GM10266 (cell line): ENCODE measurements around the gene CDH23.

Experiments
- DNase-seq: peaks from one replicate; pipeline ENCODE4 v3.0.0; 2012; ENCODE audit errors: extremely low spot score
- TF ChIP-seq, protein P1 (sequence below): IDR thresholded peaks from 2 replicates; pipeline ENCODE4 v1.5.1; 2012; ENCODE audit warnings: mild to moderate bottlenecking, low read depth; ENCODE audit not compliant: control insufficient read depth, insufficient read depth; ENCODE audit errors: missing control alignments

Gene CDH23

DNA sequence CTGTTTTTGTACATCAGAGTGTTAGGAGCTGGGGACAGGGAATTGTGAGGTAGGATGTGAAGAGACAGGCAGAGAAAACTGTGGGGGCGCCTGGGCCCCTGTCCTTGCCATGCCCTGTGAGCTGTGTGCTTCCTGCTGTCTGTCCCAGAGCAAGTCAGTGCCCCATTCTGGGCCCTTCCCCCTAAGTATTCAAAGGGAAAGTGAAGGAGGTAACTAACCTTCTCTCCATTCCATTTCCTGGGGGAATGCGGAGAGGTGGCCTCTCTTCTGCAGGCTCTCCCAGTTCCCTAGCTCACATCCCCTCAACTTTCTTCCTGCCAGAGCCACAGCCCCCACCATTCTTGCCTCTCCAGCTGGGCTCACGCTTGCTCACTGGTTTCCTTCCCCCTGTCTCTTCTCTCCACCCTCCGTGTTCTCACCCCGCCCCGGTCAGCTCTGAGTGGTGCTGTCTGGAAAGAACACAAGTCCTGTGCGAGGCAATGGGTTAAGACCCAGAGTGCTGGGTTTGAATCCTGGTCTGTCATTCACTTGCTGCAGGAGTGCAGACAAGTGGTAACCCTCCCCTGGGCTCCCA, 386.3 kb downstream of the CDH23 start:
- TF ChIP-seq, protein P1, sequence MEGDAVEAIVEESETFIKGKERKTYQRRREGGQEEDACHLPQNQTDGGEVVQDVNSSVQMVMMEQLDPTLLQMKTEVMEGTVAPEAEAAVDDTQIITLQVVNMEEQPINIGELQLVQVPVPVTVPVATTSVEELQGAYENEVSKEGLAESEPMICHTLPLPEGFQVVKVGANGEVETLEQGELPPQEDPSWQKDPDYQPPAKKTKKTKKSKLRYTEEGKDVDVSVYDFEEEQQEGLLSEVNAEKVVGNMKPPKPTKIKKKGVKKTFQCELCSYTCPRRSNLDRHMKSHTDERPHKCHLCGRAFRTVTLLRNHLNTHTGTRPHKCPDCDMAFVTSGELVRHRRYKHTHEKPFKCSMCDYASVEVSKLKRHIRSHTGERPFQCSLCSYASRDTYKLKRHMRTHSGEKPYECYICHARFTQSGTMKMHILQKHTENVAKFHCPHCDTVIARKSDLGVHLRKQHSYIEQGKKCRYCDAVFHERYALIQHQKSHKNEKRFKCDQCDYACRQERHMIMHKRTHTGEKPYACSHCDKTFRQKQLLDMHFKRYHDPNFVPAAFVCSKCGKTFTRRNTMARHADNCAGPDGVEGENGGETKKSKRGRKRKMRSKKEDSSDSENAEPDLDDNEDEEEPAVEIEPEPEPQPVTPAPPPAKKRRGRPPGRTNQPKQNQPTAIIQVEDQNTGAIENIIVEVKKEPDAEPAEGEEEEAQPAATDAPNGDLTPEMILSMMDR, result no peak
- DNase-seq, result no peak

DNA sequence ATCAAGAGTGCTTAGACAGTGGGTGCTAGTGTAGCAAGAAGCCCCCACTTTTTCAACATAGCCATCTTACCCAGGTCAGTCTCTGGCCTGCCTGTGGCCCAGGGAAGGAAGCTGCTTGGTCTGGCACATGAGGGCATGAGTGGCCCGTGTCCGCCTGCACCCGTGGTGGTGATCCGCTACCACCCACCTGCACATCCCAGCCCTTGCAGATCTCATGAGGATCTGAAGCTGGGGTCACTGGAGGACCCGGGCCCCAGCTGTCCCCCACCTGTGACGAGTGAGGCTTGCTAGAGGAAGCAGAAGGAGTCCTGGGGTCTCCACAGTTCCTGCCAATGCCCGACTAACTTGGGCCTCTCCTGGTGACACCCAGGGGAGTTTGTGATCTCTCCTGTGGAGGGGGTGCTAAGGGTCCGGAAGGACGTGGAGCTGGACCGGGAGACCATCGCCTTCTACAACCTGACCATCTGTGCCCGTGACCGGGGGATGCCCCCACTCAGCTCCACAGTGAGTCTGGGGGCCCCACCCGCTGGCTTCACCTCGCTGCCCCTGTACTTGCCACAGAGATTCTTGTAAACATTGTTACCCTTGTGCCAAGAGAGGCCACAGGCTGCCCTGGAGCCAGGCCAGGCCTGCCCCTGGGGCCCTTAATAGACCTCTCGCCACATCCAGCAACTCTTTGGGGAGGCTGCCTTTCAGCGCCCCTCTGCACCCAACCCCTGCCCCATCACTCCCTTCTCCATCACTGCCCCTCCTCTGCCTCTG, 387.4 kb downstream of the CDH23 start:
- TF ChIP-seq, protein P1, result no peak
- DNase-seq, result no peak

DNA sequence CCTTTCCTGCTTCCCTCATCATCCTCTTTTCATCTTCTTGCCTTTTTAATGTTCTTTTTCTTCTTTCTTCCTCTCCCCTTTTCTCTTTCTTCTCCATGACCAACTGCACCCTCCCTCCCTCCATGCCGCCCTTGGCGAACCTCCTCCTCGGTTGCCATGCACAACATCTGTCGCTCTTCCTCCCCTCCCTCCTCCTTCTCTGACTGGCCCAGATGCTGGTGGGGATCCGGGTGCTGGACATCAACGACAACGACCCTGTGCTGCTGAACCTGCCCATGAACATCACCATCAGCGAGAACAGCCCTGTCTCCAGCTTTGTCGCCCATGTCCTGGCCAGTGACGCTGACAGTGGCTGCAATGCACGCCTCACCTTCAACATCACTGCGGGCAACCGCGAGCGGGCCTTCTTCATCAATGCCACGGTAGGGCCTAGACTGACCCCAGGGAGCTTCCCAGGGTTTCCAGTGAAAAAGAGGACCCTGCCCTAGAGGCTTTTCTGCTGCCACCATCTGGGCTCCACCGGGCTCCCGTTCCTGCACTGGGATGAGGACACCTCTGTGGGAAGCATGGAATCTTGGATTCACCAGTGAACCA, 388.1 kb downstream of the CDH23 start:
- no peak for DNase-seq
- TF ChIP-seq, protein P1, result no peak

DNA sequence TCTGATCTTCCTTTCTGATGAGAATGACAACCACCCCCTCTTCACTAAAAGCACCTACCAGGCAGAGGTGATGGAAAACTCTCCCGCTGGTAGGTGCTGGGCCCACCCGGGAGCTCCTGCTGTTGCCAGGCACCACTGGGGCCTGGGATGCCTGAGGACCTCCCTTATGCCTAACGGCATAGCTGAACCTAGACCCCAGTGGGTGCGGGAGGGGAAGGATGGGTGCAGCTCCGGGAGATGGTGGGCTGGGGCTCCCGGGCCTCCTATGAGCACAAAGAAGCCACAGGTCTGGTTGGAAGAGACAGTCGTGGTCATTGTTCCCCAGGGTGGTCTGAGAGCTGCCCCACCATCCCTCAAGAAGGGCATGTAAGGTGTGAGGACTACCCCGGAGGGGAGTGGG, 392.2 kb downstream of the CDH23 start:
- DNase-seq, result no peak
- TF ChIP-seq, protein P1, result no peak

DNA sequence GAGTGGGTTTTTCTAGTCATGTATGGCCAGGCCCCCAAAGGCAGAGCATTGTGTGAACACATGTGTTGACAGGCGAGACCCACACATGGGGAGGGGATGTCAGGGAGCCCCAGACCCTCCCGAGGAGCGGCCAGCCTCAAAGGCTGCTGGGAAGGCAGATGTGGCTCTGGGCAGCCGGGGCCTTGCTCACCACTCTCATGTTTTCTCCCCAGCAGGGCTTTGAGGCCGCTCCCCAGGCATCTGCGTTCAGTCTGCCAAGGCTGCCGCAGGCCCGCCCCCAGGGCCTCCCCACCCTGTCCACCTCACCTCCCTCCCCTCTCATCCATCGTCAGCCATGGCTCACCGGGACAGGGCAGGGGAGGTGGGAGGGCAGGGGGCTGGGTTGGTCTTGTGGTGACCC, 393.2 kb downstream of the CDH23 start:
- DNase-seq, result no peak
- TF ChIP-seq, protein P1, result no peak

DNA sequence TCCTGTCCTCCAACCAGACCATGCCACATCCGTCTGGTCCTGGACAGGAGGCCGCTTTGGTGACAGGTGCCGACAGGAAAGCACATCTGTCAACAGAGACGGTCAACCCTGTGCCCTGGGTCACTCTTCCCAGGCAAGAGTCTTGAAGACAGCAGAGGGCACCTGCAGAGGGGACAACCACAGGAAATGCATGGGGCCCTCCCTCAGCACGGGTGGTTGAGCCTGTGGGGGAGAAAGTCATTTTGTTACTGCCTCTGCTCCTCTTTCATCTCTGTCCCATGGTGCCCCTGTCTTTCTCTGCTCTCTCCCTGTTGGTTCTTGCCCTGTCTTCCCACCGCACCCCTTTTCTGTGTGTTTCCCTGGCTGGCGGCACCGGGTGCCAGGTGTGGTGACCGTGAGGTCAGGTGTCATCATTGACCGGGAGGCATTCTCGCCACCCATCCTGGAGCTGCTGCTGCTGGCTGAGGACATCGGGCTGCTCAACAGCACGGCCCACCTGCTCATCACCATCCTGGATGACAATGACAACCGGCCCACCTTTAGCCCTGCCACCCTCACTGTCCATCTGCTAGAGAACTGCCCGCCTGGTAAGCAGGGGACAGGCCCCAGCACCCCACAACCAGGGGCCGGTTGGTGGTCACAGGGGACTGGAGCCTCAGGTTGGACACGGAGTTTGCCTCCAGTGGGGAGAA, 394.2 kb downstream of the CDH23 start:
- TF ChIP-seq, protein P1, result no peak
- no peak for DNase-seq
